HepG2 (cell line): ENCODE data around the gene NUP93. TPM values are rescaled to one million over a fixed set of nuclear protein-coding genes. Genes with fewer than 3 reads are reported as not detected.

ENCODE experiments used
- BCL3 ChIP-seq: sonication (generic); formaldehyde crosslinking; IDR thresholded peaks from 2 replicates; pipeline ENCODE4 v1.5.1; 2020; ENCODE audit warnings: mild to moderate bottlenecking, missing genetic modification reagents, moderate library complexity
- CBX5 ChIP-seq: sonication (generic); formaldehyde crosslinking; IDR thresholded peaks from 2 replicates; pipeline ENCODE4 v1.4.0; 2020; ENCODE audit warnings: missing genetic modification reagents, borderline replicate concordance
- CTCF ChIP-seq: sonication (generic); formaldehyde crosslinking; IDR thresholded peaks from 2 replicates; pipeline ENCODE4 v1.5.0; 2020; ENCODE audit warnings: mild to moderate bottlenecking, missing genetic modification reagents, moderate library complexity
- KDM5A ChIP-seq: fragments of 200-600 bp; sonication (generic); IDR thresholded peaks from 2 replicates; pipeline ENCODE4 v1.7.0; 2018; ENCODE audit warnings: antibody characterized with exemption, mild to moderate bottlenecking, low read length, borderline replicate concordance
- MAX ChIP-seq: IDR thresholded peaks from 2 replicates; pipeline ENCODE4 v1.6.1; 2012; ENCODE audit warnings: inconsistent platforms
- SAP130 ChIP-seq: IDR thresholded peaks from 2 replicates; pipeline ENCODE4 v1.6.1; 2016; ENCODE audit warnings: low read depth
- TEAD2 ChIP-seq: sonication (generic); formaldehyde crosslinking; IDR thresholded peaks from 2 replicates; pipeline ENCODE4 v1.9.0; 2021; ENCODE audit warnings: missing genetic modification reagents
- UBTF ChIP-seq: sonication (generic); formaldehyde crosslinking; IDR thresholded peaks from 2 replicates; pipeline ENCODE4 v1.4.0; 2020; ENCODE audit warnings: mild to moderate bottlenecking, missing genetic modification reagents
- ZBTB25 ChIP-seq: IDR thresholded peaks from 2 replicates; pipeline ENCODE4 v1.6.1; 2018; ENCODE audit warnings: missing genetic modification reagents
- ZBTB33 ChIP-seq: sonication (generic); formaldehyde crosslinking; IDR thresholded peaks from 2 replicates; pipeline ENCODE4 v1.4.0; 2020; ENCODE audit warnings: missing genetic modification reagents
- ZMYM4 ChIP-seq: sonication (generic); formaldehyde crosslinking; IDR thresholded peaks from 2 replicates; pipeline ENCODE4 v1.8.1; 2023; ENCODE audit warnings: mild to moderate bottlenecking, missing genetic modification reagents
- ZNF382 ChIP-seq: sonication (generic); formaldehyde crosslinking; IDR thresholded peaks from 2 replicates; pipeline ENCODE4 v1.5.0; 2020; ENCODE audit warnings: missing genetic modification reagents, mild to moderate bottlenecking, borderline replicate concordance
- ZNF629 ChIP-seq: sonication (generic); formaldehyde crosslinking; conservative IDR thresholded peaks from 2 replicates; pipeline ENCODE4 v1.5.0; 2020; ENCODE audit warnings: missing genetic modification reagents
- ZNF687 ChIP-seq: sonication (generic); formaldehyde crosslinking; IDR thresholded peaks from 2 replicates; pipeline ENCODE4 v1.5.1; 2020; ENCODE audit warnings: mild to moderate bottlenecking, missing genetic modification reagents, moderate library complexity
- polyA plus RNA-seq, 8 experiments: library from polyadenylated mRNA; depleted of rRNA in 3 of 8; stranded (reverse) in 7 of 8; unstranded in 1 of 8; fragments of >200 nt; fragmentation: Illumina TruSeq in 4 of 8; extraction: Trizol in 4 of 8; gene quantifications; 2 replicates each; pipeline versions ENCODE4 v1.2.1 to v1.2.3, GENCODE V29; 2011 to 2016; ENCODE audit warnings: low read depth in 4 of 8, missing spikeins in 1 of 8, mixed read lengths in 1 of 8; ENCODE audit not compliant: insufficient read depth in 1 of 8
- total RNA-seq, 5 experiments: library from RNA; depleted of rRNA; stranded (reverse); fragments of >200 nt; fragmentation: Illumina TruSeq; extraction: Trizol; gene quantifications; 2 replicates each; pipeline ENCODE4 v1.2.3, GENCODE V29; 2016; ENCODE audit warnings: low read depth in 1 of 5

NUP93 gene
- total and polyA plus RNA-seq, 2 of the 13 experiments (the other 11 are each of a cell fraction or from before 2014, with no cell fraction given) = 58.5 to 140 TPM

- TF ChIP-seq ZNF687 (CRISPR knock-in tag) = peak; percentile 58
- TF ChIP-seq ZNF629 (CRISPR knock-in tag) = peak; percentile 99
- TF ChIP-seq MAX = peak; percentile 49; the same call in 1 of the 2 replicates
- peak; percentile 43; the same call in 1 of the 2 replicates for TF ChIP-seq SAP130 (CRISPR knock-in tag)
- 0 out of 2 replicates have a peak, but pooled peaks have one; percentile 68 for TF ChIP-seq ZBTB25 (CRISPR knock-in tag)
- peak; percentile 54 for TF ChIP-seq CBX5 (CRISPR knock-in tag)
- no peak for TF ChIP-seq ZMYM4 (CRISPR knock-in tag)
- peak; percentile 94 for TF ChIP-seq CTCF
- 0 out of 2 replicates have a peak, but pooled peaks have one; percentile 35 for TF ChIP-seq TEAD2
- TF ChIP-seq ZNF382 (CRISPR knock-in tag) = no peak
- TF ChIP-seq ZBTB33 (CRISPR knock-in tag) = peak; percentile 38; the same call in 1 of the 2 replicates
- TF ChIP-seq BCL3 = peak; percentile 73; the same call in 1 of the 2 replicates
- peak; percentile 29; the same call in 1 of the 2 replicates for TF ChIP-seq UBTF
- TF ChIP-seq KDM5A = no peak
Measured at GRCh38 chr16:56869513-56870275, 139.8 kb downstream of the NUP93 start (continued).
